ENCODE measurements around the gene LRRC2.

GRCh38 chr3:46549408-46549904 is 16.6 kb downstream of the LRRC2 start:
- TF ChIP-seq POLR2AphosphoS5 (IDR thresholded peaks at IDR 0.05; ENCODE audit: low read depth, low read length) (no peak), POLR2A (IDR thresholded peaks at IDR 0.05; ENCODE audit: low read depth, low read length) (no peak)

Measured in GM12891 (cell line).